ENCODE results near the gene DBH. TPM values are rescaled to one million over a fixed set of nuclear protein-coding genes. Genes with fewer than 3 reads are reported as not detected.

The DBH gene
- polyA plus RNA-seq, 3 donors = not detected

DNA sequence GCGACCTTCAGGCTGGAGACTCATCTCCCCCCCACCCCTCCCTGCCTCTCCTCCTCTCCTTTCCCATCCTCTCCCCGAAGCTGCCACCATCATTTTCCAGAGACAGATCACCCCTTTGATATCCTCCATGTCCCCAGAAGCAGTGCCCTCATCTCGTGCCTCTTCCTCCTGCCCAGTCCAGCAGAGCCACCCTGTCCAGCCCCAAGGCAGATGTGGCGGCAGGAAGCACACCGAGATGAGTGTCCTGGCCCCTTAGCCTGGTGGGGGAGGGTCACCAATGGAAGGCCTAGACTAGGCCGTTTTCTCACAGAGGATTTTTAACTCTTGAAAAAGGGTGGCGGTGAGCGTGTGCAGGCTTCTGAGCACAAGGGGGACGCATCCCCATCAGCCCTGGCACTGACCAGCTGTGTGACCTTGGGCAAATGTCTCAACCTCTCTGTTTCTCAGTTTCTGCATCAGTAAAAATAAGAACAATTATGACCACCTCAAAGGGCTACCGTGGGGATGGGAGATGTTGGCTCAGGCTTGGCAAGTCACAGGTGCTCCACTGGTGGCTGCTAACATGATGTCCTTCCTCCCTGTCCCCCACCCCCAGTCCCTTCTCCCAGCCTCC, 53.1 kb downstream of the DBH start:
- Mint-ChIP-seq H3K9me3 (no peaks in the 10 kb centered on the region), H3K27ac (no peak overlapping the region), H3K4me3 (no peak overlapping the region), H3K27me3 (ENCODE audit: low read depth in 3 of 3) (peaks cover 0 to 2% (median under 1%) of the 10 kb centered on the region in 3 donors), H3K4me1 (no peaks in the 10 kb centered on the region), H3K36me3 (no peaks in the 10 kb centered on the region)
- Histone ChIP-seq H3K27ac (ENCODE audit: low read depth in 1 of 2, low read length in 2 of 2) (no peak overlapping the region), H3K36me3 (replicated peaks in 1 of 2; ENCODE audit: control insufficient read depth in 1 of 2, insufficient read depth in 2 of 2, low read length in 2 of 2) (no peaks in the 10 kb centered on the region), H3K27me3 (ENCODE audit: control insufficient read depth in 2 of 2, insufficient read depth in 2 of 2, low read length in 2 of 2) (no peaks in the 10 kb centered on the region), H3K9ac (ENCODE audit: insufficient read depth, low read length, poor library complexity, severe bottlenecking) (no peak overlapping the region), H4K20me1 (ENCODE audit: insufficient read depth, low read length) (no peaks in the 10 kb centered on the region), H3K4me3 (replicated peaks in 1 of 3; ENCODE audit: low read depth in 2 of 3, low read length in 3 of 3) (no peak overlapping the region), H3K4me1 (ENCODE audit: control insufficient read depth in 1 of 2, insufficient read depth in 2 of 2, low read length in 2 of 2) (no peaks in the 10 kb centered on the region), H3K9me3 (replicated peaks in 1 of 2; ENCODE audit: control insufficient read depth in 1 of 2, insufficient read depth in 1 of 2, low read length in 2 of 2) (no peaks in the 10 kb centered on the region), H3K79me2 (ENCODE audit: insufficient read depth, low read length) (no peaks in the 10 kb centered on the region), H3K4me2 (replicated peaks; ENCODE audit: extremely low read depth, low read length, poor library complexity, severe bottlenecking) (no peak overlapping the region), H2AFZ (ENCODE audit: insufficient read depth, low read depth, low read length, poor library complexity, severe bottlenecking) (no peak overlapping the region)
- WGBS (ENCODE audit: insufficient coverage) = 97% methylated on average over 6 of the region's 10 CpGs
- DNase-seq = no peak
- TF ChIP-seq, protein P1, sequence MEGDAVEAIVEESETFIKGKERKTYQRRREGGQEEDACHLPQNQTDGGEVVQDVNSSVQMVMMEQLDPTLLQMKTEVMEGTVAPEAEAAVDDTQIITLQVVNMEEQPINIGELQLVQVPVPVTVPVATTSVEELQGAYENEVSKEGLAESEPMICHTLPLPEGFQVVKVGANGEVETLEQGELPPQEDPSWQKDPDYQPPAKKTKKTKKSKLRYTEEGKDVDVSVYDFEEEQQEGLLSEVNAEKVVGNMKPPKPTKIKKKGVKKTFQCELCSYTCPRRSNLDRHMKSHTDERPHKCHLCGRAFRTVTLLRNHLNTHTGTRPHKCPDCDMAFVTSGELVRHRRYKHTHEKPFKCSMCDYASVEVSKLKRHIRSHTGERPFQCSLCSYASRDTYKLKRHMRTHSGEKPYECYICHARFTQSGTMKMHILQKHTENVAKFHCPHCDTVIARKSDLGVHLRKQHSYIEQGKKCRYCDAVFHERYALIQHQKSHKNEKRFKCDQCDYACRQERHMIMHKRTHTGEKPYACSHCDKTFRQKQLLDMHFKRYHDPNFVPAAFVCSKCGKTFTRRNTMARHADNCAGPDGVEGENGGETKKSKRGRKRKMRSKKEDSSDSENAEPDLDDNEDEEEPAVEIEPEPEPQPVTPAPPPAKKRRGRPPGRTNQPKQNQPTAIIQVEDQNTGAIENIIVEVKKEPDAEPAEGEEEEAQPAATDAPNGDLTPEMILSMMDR (IDR thresholded peaks at IDR 0.05) = no peak
- intact Hi-C loops (cut with micrococcal nuclease) = no loop called here

DNA sequence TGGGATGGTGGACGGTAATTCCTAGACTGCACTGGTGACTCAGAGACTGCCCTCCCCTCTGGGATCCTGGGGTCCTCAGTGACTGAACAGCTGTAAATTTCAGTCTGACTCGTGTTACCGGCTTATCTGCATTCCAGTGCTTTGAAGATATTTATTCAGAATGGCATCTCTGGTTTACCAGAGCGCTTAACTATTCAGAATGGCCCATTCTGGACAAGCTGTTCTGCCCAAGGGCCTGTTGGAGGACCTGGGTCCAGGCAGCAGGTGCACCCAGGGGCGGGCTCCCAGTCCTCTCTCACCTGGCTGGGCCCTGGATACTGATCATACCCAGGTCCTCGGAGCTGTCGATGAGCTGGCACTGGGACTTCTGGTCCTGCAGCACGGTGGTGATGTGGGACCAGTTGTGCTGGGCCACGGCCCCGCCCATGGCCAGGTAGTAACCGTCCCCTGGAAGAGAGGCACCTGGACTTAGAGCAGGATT, 54.0 kb downstream of the DBH start:
- H3K4me3 ChIP-seq (replicated peaks in 1 of 3; ENCODE audit: low read depth in 2 of 3, low read length in 3 of 3) = no peak overlapping the region
- no peaks in the 10 kb centered on the region for H3K36me3 ChIP-seq (replicated peaks in 1 of 2; ENCODE audit: control insufficient read depth in 1 of 2, insufficient read depth in 2 of 2, low read length in 2 of 2)
- Mint-ChIP-seq H3K27ac (no peak overlapping the region), H3K36me3 (no peaks in the 10 kb centered on the region), H3K9me3 (no peaks in the 10 kb centered on the region), H3K27me3 (ENCODE audit: low read depth in 3 of 3) (peaks cover 0 to 2% (median 0%) of the 10 kb centered on the region in 3 donors), H3K4me3 (no peak overlapping the region), H3K4me1 (no peaks in the 10 kb centered on the region)
- no peaks in the 10 kb centered on the region for H4K20me1 ChIP-seq (ENCODE audit: insufficient read depth, low read length)
- no peak overlapping the region for H2AFZ ChIP-seq (ENCODE audit: insufficient read depth, low read depth, low read length, poor library complexity, severe bottlenecking)
- no peak overlapping the region for H3K27ac ChIP-seq (ENCODE audit: low read depth in 1 of 2, low read length in 2 of 2)
- no peaks in the 10 kb centered on the region for H3K9me3 ChIP-seq (replicated peaks in 1 of 2; ENCODE audit: control insufficient read depth in 1 of 2, insufficient read depth in 1 of 2, low read length in 2 of 2)
- intact Hi-C loops (cut with micrococcal nuclease) = no loop called here
- no peaks in the 10 kb centered on the region for H3K27me3 ChIP-seq (ENCODE audit: control insufficient read depth in 2 of 2, insufficient read depth in 2 of 2, low read length in 2 of 2)
- no peak for DNase-seq
- TF ChIP-seq, protein P1 (IDR thresholded peaks at IDR 0.05) = no peak
- H3K79me2 ChIP-seq (ENCODE audit: insufficient read depth, low read length) = no peaks in the 10 kb centered on the region
- H3K4me1 ChIP-seq (ENCODE audit: control insufficient read depth in 1 of 2, insufficient read depth in 2 of 2, low read length in 2 of 2) = no peaks in the 10 kb centered on the region
- no peak overlapping the region for H3K4me2 ChIP-seq (replicated peaks; ENCODE audit: extremely low read depth, low read length, poor library complexity, severe bottlenecking)
- H3K9ac ChIP-seq (ENCODE audit: insufficient read depth, low read length, poor library complexity, severe bottlenecking) = no peak overlapping the region
- 93% methylated on average over 9 of the region's 11 CpGs for WGBS (ENCODE audit: insufficient coverage)

Measured in CD14-positive monocyte (primary cell).